Prostate gland (tissue), 2 donors: ENCODE measurements around the gene CSHL1. TPM values are rescaled to one million over a fixed set of nuclear protein-coding genes. Genes with fewer than 3 reads are reported as not detected.
"Not testable (repeated sequence)": the region's sequence is repeated elsewhere in the genome, so short reads cannot be mapped to it uniquely, and the experiment has no call there.

ENCODE experiments used
- DNase-seq: peaks from one replicate; pipeline ENCODE4 v3.0.0-alpha.2; 2019; ENCODE audit warnings: low spot score
- H3K27ac ChIP-seq, 2 donors: fragments of 200-600 bp; sonication (generic); 2 replicates each; pipeline ENCODE4 v1.5.1; 2017 to 2019
- H3K27me3 ChIP-seq: fragments of 200-600 bp; sonication (generic); replicated peaks from 2 replicates; pipeline ENCODE4 v1.5.1; 2019; ENCODE audit not compliant: insufficient read depth
- H3K36me3 ChIP-seq, 2 donors: fragments of 200-600 bp; sonication (generic); 1 replicate in 1 of 2; 2 replicates in 1 of 2; pipeline versions ENCODE4 v1.5.1 to v1.8.1; 2017 to 2019
- H3K4me1 ChIP-seq: fragments of 200-600 bp; sonication (generic); replicated peaks from 2 replicates; pipeline ENCODE4 v1.5.1; 2019
- H3K4me3 ChIP-seq, 2 donors: fragments of 200-600 bp; sonication (generic); 2 replicates each; pipeline ENCODE4 v1.5.1; 2017 to 2019
- H3K9me3 ChIP-seq: fragments of 200-600 bp; sonication (generic); 2 replicates; pipeline ENCODE4 v1.5.1; 2017
- POLR2A ChIP-seq: fragments of 450-650 bp; IDR thresholded peaks from one replicate; pipeline ENCODE4 v1.6.1; 2016; ENCODE audit warnings: antibody characterized with exemption, mild to moderate bottlenecking
- POLR2AphosphoS5 ChIP-seq: sonication (generic); formaldehyde crosslinking; IDR thresholded peaks from one replicate; pipeline ENCODE4 v1.6.1; 2017; ENCODE audit warnings: antibody characterized with exemption
- WGBS: methylation state at CpG from one replicate; pipeline ENCODE4 v1.1.5; 2018; 5-methylcytosine and 5-hydroxymethylcytosine counted together
- intact Hi-C: fragments of 100-400 bp; cut with DNase I; formaldehyde crosslinking; loops from one replicate; pipeline ENCODE4 v1.14.2; 2022
- total RNA-seq, 2 donors: library from RNA; depleted of rRNA; stranded (reverse); fragments of >200 nt; gene quantifications; one replicate each; pipeline ENCODE4 v1.1.0, GENCODE V29; 2016
- TF ChIP-seq, protein P1 (sequence below), 4 experiments: fragments of 200-600 bp in 2 of 4; fragments of 450-650 bp in 2 of 4; sonication (generic) in 2 of 4; IDR thresholded peaks; 1 replicate in 3 of 4; 2 replicates in 1 of 4; pipeline ENCODE4 v1.5.1; 2016 to 2019; ENCODE audit warnings: antibody characterized with exemption in 4 of 4, mild to moderate bottlenecking in 2 of 4, moderate library complexity in 2 of 4

The CSHL1 gene
- total RNA-seq, 2 donors from 2014 or later: 0.34 TPM; not detected in 1

DNA sequence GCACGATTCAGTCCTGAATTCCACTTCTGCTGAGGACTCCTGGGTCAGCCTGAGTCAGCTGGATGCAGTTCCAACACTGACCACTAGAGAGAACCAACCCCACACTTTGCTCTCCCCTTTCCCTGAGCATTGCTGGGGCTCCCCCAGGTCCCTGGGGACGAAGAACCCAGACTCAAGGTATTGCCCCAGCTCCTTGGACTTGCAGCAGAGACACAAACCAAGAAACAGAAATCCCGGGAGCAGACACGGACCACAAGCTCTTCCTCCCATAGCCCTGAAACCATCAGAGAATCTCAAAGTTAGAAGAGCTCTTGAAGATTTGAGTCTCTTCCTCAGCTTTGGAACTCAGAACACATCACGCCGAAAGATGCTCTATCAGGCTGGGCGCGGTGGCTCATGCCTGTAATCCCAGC, 8.3 kb upstream of the CSHL1 start:
- intact Hi-C loops: loop anchor here (5.0 to 10.0 kb wide), 2 partner anchors 108 to 365 kb away; no protein-coding TSS in a partner anchor
- Histone ChIP-seq H3K27ac (no peak overlapping the region), H3K36me3 (no peaks in the 10 kb centered on the region), H3K4me3 (no peak overlapping the region), H3K27me3 (no peaks in the 10 kb centered on the region), H3K4me1 (no peaks in the 10 kb centered on the region), H3K9me3 (no peaks in the 10 kb centered on the region)
- 43% methylated on average over 8 of the region's 8 CpGs for WGBS
- no peak for TF ChIP-seq POLR2A
- TF ChIP-seq, protein P1, sequence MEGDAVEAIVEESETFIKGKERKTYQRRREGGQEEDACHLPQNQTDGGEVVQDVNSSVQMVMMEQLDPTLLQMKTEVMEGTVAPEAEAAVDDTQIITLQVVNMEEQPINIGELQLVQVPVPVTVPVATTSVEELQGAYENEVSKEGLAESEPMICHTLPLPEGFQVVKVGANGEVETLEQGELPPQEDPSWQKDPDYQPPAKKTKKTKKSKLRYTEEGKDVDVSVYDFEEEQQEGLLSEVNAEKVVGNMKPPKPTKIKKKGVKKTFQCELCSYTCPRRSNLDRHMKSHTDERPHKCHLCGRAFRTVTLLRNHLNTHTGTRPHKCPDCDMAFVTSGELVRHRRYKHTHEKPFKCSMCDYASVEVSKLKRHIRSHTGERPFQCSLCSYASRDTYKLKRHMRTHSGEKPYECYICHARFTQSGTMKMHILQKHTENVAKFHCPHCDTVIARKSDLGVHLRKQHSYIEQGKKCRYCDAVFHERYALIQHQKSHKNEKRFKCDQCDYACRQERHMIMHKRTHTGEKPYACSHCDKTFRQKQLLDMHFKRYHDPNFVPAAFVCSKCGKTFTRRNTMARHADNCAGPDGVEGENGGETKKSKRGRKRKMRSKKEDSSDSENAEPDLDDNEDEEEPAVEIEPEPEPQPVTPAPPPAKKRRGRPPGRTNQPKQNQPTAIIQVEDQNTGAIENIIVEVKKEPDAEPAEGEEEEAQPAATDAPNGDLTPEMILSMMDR (IDR thresholded peaks at IDR 0.05): peak; percentile 76 to 90 (median 87)
- TF ChIP-seq POLR2AphosphoS5: no peak
- peak; percentile 16 for DNase-seq

DNA sequence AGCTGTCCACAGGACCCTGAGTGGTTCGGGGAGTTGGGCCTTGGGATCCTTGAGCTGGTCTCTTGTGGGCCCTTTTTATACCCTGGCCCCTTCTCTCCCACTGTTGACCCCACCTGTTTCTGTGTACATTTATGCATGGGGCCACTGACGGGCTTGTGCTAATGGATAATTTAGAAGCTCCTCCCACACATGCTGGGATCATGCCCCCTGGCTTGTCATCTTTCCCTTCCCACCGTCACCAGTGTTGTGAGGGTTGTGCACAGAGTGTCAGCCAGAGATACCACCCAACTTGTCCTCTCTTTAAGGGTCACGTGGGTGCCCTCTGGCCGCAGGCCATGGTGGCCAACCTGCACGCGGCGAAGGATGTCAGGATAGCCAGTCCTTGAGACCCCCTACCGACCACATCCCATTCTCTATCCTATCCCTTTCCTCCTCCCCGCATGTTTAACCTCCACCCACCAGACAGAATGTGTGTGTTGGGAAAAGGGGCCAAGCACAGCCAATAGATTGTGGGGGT, 7.8 kb upstream of the CSHL1 start, which contains the start of gene GH1:
GH1 (minus strand) TSS at position 51 of the 517 bp plus-strand sequence. CDS start 63 bp downstream, outside the sequence.
- not testable (repeated sequence) for H3K4me1 ChIP-seq, DNase-seq, H3K4me3 ChIP-seq, H3K9me3 ChIP-seq, H3K27me3 ChIP-seq, H3K27ac ChIP-seq, H3K36me3 ChIP-seq
- 52% methylated on average over 10 of the region's 10 CpGs for WGBS
- intact Hi-C loops: loop anchor here (5.0 to 10.0 kb wide), 2 partner anchors 108 to 366 kb away; no protein-coding TSS in a partner anchor

DNA sequence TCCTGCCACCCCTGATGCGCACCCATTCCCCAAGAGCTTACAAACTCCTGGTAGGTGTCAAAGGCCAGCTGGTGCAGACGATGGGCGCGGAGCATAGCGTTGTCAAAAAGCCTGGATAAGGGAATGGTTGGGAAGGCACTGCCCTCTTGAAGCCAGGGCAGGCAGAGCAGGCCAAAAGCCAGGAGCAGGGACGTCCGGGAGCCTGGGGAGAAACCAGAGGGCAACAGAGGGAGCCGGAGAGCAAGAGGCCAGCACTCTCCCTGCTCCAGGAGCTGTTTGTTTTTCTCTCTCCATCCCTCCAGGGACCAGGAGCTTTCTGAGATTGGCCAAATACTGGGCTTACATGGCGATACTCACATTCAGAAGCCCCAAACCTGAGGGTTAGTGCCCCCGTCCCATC, 7.2 kb upstream of the CSHL1 start:
- Histone ChIP-seq H3K27ac (no peak overlapping the region), H3K27me3 (no peaks in the 10 kb centered on the region), H3K9me3 (no peaks in the 10 kb centered on the region), H3K4me3 (no peak overlapping the region), H3K36me3 (no peaks in the 10 kb centered on the region), H3K4me1 (no peaks in the 10 kb centered on the region)
- TF ChIP-seq, protein P1 (IDR thresholded peaks at IDR 0.05): no peak
- TF ChIP-seq POLR2A (no peak), POLR2AphosphoS5 (no peak)
- no peak for DNase-seq
- 75% methylated on average over 10 of the region's 10 CpGs for WGBS
- intact Hi-C loops: loop anchor here (5.0 to 10.0 kb wide), 2 partner anchors 109 to 366 kb away; no protein-coding TSS in a partner anchor

DNA sequence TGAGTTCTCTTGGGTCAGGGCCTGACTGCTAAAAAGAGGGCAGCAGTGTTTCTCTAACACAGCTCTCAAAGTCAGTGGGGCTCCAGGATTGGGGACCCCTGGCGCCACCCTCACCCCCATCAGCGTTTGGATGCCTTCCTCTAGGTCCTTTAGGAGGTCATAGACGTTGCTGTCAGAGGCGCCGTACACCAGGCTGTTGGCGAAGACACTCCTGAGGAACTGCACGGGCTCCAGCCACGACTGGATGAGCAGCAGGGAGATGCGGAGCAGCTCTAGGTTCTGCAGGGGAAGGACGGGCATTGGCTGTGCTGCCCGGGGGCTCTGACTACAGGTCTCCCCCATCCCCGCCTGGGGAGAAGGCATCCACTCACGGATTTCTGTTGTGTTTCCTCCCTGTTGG, 6.6 kb upstream of the CSHL1 start:
- H3K9me3 ChIP-seq: no peaks in the 10 kb centered on the region
- no peak overlapping the region for H3K4me3 ChIP-seq
- no peak for DNase-seq
- intact Hi-C loops: loop anchor here (5.0 to 10.0 kb wide), 2 partner anchors 110 to 367 kb away; no protein-coding TSS in a partner anchor
- TF ChIP-seq, protein P1 (IDR thresholded peaks at IDR 0.05): no peak
- no peak for TF ChIP-seq POLR2A
- no peak for TF ChIP-seq POLR2AphosphoS5
- no peaks in the 10 kb centered on the region for H3K27me3 ChIP-seq
- WGBS: 76% methylated on average over 13 of the region's 13 CpGs
- no peaks in the 10 kb centered on the region for H3K36me3 ChIP-seq
- H3K27ac ChIP-seq: no peak overlapping the region
- no peaks in the 10 kb centered on the region for H3K4me1 ChIP-seq

DNA sequence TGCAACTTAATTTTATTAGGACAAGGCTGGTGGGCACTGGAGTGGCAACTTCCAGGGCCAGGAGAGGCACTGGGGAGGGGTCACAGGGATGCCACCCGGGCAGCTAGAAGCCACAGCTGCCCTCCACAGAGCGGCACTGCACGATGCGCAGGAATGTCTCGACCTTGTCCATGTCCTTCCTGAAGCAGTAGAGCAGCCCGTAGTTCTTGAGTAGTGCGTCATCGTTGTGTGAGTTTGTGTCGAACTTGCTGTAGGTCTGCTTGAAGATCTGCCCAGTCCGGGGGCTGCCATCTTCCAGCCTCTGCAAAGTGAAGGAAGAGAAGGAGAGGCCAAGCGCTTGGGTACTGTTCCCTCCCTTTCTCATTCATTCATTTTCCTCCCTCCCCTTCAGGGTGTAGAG, 6.1 kb upstream of the CSHL1 start:
- H3K36me3 ChIP-seq, H3K4me3 ChIP-seq, H3K27ac ChIP-seq, H3K9me3 ChIP-seq, DNase-seq, H3K4me1 ChIP-seq, H3K27me3 ChIP-seq: not testable (repeated sequence)
- WGBS: 87% methylated on average over 11 of the region's 11 CpGs
- intact Hi-C loops: loop anchor here (5.0 to 10.0 kb wide), 2 partner anchors 110 to 368 kb away; no protein-coding TSS in a partner anchor
